ENCODE results near the gene SCGN. TPM values are rescaled to one million over a fixed set of nuclear protein-coding genes. Genes with fewer than 3 reads are reported as not detected.
A peak's percentile ranks its signal among the peaks of the same experiment; 100 is the strongest.

Gene SCGN
- 1.6 TPM for total RNA-seq
- long read RNA-seq, partial matches to known transcripts = 0 of 4 reads
- long read RNA-seq, other reads (novel, unspliced or antisense) = 0 of 4 reads

- intact Hi-C loops (cut with micrococcal nuclease) = no loop called here
- Histone ChIP-seq H3K4me3 (peak within 1 kb of the TSS; percentile 45), H3K36me3 (no peaks in the 10 kb centered on the region), H3K4me1 (no peaks in the 10 kb centered on the region), H3K27ac (replicated peaks) (no peak within 1 kb of the TSS), H3K9me3 (replicated peaks) (no peaks in the 10 kb centered on the region), H3K27me3 (ENCODE audit: low read depth) (peaks cover 61% of the 10 kb centered on the region)
- DNase-seq = peak; percentile 60
- no peak for TF ChIP-seq CTCF (IDR thresholded peaks at IDR 0.05; ENCODE audit: borderline replicate concordance)
Measured at GRCh38 chr6:25652007-25652515, at the start of gene SCGN. Gene SCGN, plus strand, starts transcription at chr6:25652215. Its CDS starts 189 bp downstream, at chr6:25652404.

GRCh38 chr6:25602674-25602982 lies 49.4 kb upstream of the SCGN start:
- no peak overlapping the region for H3K4me3 ChIP-seq
- H3K36me3 ChIP-seq = no peaks in the 10 kb centered on the region
- DNase-seq = no peak
- H3K9me3 ChIP-seq (replicated peaks) = no peaks in the 10 kb centered on the region
- intact Hi-C loops (cut with micrococcal nuclease) = no loop called here
- no peak overlapping the region for H3K27ac ChIP-seq (replicated peaks)
- H3K4me1 ChIP-seq = peaks cover 3% of the 10 kb centered on the region
- peak; percentile 0 for TF ChIP-seq CTCF (IDR thresholded peaks at IDR 0.05; ENCODE audit: borderline replicate concordance)
- H3K27me3 ChIP-seq (ENCODE audit: low read depth) = peaks cover 9% of the 10 kb centered on the region

- no peak overlapping the region for H3K4me3 ChIP-seq
- no peaks in the 10 kb centered on the region for H3K36me3 ChIP-seq
- no peaks in the 10 kb centered on the region for H3K9me3 ChIP-seq (replicated peaks)
- TF ChIP-seq CTCF (IDR thresholded peaks at IDR 0.05; ENCODE audit: borderline replicate concordance) = no peak
- peaks cover 5% of the 10 kb centered on the region for H3K4me1 ChIP-seq
- H3K27me3 ChIP-seq (ENCODE audit: low read depth) = peaks cover 9% of the 10 kb centered on the region
- DNase-seq = no peak
- no peak overlapping the region for H3K27ac ChIP-seq (replicated peaks)
- intact Hi-C loops (cut with micrococcal nuclease) = no loop called here
Measured at GRCh38 chr6:25603251-25603650, 48.8 kb upstream of the SCGN start.

GRCh38 chr6:25606151-25606550 lies 45.9 kb upstream of the SCGN start:
- Histone ChIP-seq H3K4me3 (no peak overlapping the region), H3K27ac (replicated peaks) (no peak overlapping the region), H3K4me1 (peaks cover 5% of the 10 kb centered on the region), H3K36me3 (peaks cover 10% of the 10 kb centered on the region), H3K27me3 (ENCODE audit: low read depth) (no peaks in the 10 kb centered on the region), H3K9me3 (replicated peaks) (no peaks in the 10 kb centered on the region)
- intact Hi-C loops (cut with micrococcal nuclease) = no loop called here
- TF ChIP-seq CTCF (IDR thresholded peaks at IDR 0.05; ENCODE audit: borderline replicate concordance) = no peak
- no peak for DNase-seq

GRCh38 chr6:25608558-25609174 lies 43.3 kb upstream of the SCGN start:
- H3K4me3 ChIP-seq = no peak overlapping the region
- intact Hi-C loops (cut with micrococcal nuclease) = no loop called here
- no peaks in the 10 kb centered on the region for H3K27me3 ChIP-seq (ENCODE audit: low read depth)
- TF ChIP-seq CTCF (IDR thresholded peaks at IDR 0.05; ENCODE audit: borderline replicate concordance) = no peak
- H3K27ac ChIP-seq (replicated peaks) = no peak overlapping the region
- peaks cover 5% of the 10 kb centered on the region for H3K4me1 ChIP-seq
- H3K36me3 ChIP-seq = peaks cover 10% of the 10 kb centered on the region
- DNase-seq = no peak
- H3K9me3 ChIP-seq (replicated peaks) = no peaks in the 10 kb centered on the region

All from left ventricle myocardium inferior (tissue), 1 donor.